ENCODE results near the gene RAB23.

- TF ChIP-seq CTCF (IDR thresholded peaks at IDR 0.05; ENCODE audit: poor library complexity, severe bottlenecking) (no peak), POLR2AphosphoS5 (IDR thresholded peaks at IDR 0.05) (no peak)
These were observed 80.5 kb downstream of the RAB23 start for GRCh38 chr6:57141451-57142177.
